ENCODE results near the gene STAU1. TPM values are rescaled to one million over a fixed set of nuclear protein-coding genes. Genes with fewer than 3 reads are reported as not detected.

Gene STAU1
- total and polyA plus RNA-seq, 10 of the 15 experiments (the other 5 are each of a cell fraction or from before 2014, with no cell fraction given) = 13.9 to 66.2 (median 45.6) TPM

- Histone ChIP-seq H3K79me2 (ENCODE audit: control insufficient read depth, insufficient read depth, low read length) (peaks cover 10% of the 10 kb centered on the region), H2AFZ (ENCODE audit: control insufficient read depth, low read depth, low read length) (no peak overlapping the region), H3K27me3 (replicated peaks in 1 of 2; ENCODE audit: control insufficient read depth in 2 of 2, insufficient read depth in 2 of 2, low read length in 1 of 2) (no peaks in the 10 kb centered on the region), H3K4me1 (ENCODE audit: control insufficient read depth, insufficient read depth, low read length) (no peaks in the 10 kb centered on the region), H3K9ac (ENCODE audit: control insufficient read depth, insufficient read depth, low read length) (no peak overlapping the region), H3K9me3 (replicated peaks; ENCODE audit: control insufficient read depth, insufficient read depth, low read length) (no peaks in the 10 kb centered on the region; the same call in none of the 3 replicates), H3K4me2 (ENCODE audit: control insufficient read depth, insufficient read depth) (no peak overlapping the region), H3K27ac (ENCODE audit: control insufficient read depth, insufficient read depth) (no peak overlapping the region), H4K20me1 (ENCODE audit: control insufficient read depth, insufficient read depth) (no peaks in the 10 kb centered on the region), H3K4me3 (no peak overlapping the region), H3K36me3 (ENCODE audit: control insufficient read depth in 2 of 2, insufficient read depth in 2 of 2, low read length in 1 of 2) (no peaks in the 10 kb centered on the region)
- no peak for FAIRE-seq
- 43% methylated on average over 3 of the region's 3 CpGs for WGBS (ENCODE audit: insufficient coverage, insufficient replicate concordance, low lambda C conversion rate, missing lambda C conversion rate)
- no TSS peak for BruUV-seq (replicated peaks)
- no peak for DNase-seq (ENCODE audit: low read depth, low spot score)
- POLR2A ChIA-PET = interaction anchor here (1.0 kb wide), 1 partner anchor 90 kb away, joined by 3 read pairs; no protein-coding TSS in a partner anchor
- SMC1A ChIA-PET (ENCODE audit: uncharacterized antibody, unreplicated experiment) = interaction anchor here (1.1 to 3.0 kb wide), 4 partner anchors 34 to 83 kb away, joined by 5 to 65 read pairs (median 16); no protein-coding TSS in a partner anchor
- in situ Hi-C loops (cut with MboI) (loop anchor here (5.0 kb wide), 1 partner anchor 83 kb away; no protein-coding TSS in a partner anchor), intact Hi-C loops (cut with micrococcal nuclease; ENCODE audit: unreplicated experiment) (no loop called here)
- RAD21 ChIA-PET (ENCODE audit: unreplicated experiment) = interaction anchor here (1.4 to 5.7 kb wide), 2 partner anchors 50 to 81 kb away, joined by 4 to 79 read pairs; no protein-coding TSS in a partner anchor
- ATAC-seq = no peak
- CTCF ChIA-PET = interaction anchor here (1.3 to 13.9 kb wide), 4 partner anchors 31 to 79 kb away, joined by 3 to 333 read pairs (median 72); no protein-coding TSS in a partner anchor
- TF ChIP-seq MAX (IDR thresholded peaks at IDR 0.05; ENCODE audit: low read depth, low read length) = no peak
- no peak for TF ChIP-seq WRNIP1 (IDR thresholded peaks at IDR 0.05; ENCODE audit: borderline replicate concordance, low read depth, low read length)
- no peak for TF ChIP-seq CEBPB (IDR thresholded peaks at IDR 0.05; ENCODE audit: borderline replicate concordance in 1 of 2, low read depth in 2 of 2, low read length in 2 of 2)
- TF ChIP-seq RBBP5 (conservative IDR thresholded peaks at IDR 0.05) = no peak
- no peak for TF ChIP-seq ATF3 (IDR thresholded peaks at IDR 0.05; ENCODE audit: borderline replicate concordance, extremely low read depth, low read depth, low read length)
- no peak for TF ChIP-seq ASH2L (IDR thresholded peaks at IDR 0.05; ENCODE audit: borderline replicate concordance, low read depth)
- no peak for TF ChIP-seq ZZZ3 (IDR thresholded peaks at IDR 0.05; ENCODE audit: control insufficient read depth, insufficient read length, low read depth)
- no peak for TF ChIP-seq POU2F2 (IDR thresholded peaks at IDR 0.05; ENCODE audit: borderline replicate concordance, low read depth, low read length)
- TF ChIP-seq POLR2A (IDR thresholded peaks at IDR 0.05; ENCODE audit: low read depth, low read length) = no peak
- TF ChIP-seq PRDM15 (CRISPR knock-in tag; IDR thresholded peaks at IDR 0.05) = no peak
- no peak for TF ChIP-seq POLR2AphosphoS5 (IDR thresholded peaks at IDR 0.05; ENCODE audit: low read length)
- TF ChIP-seq E2F8 (IDR thresholded peaks at IDR 0.05; ENCODE audit: low read depth, partially characterized antibody) = no peak
- TF ChIP-seq SRF (IDR thresholded peaks at IDR 0.05; ENCODE audit: low read depth in 2 of 2, low read length in 2 of 2) = no peak
- TF ChIP-seq RAD21 (IDR thresholded peaks at IDR 0.05; ENCODE audit: insufficient read depth, low read depth, low read length) = no peak
- TF ChIP-seq CBX5 (IDR thresholded peaks at IDR 0.05; ENCODE audit: low read depth) = no peak
- TF ChIP-seq ETV6 (conservative IDR thresholded peaks at IDR 0.05 in 1 of 2, IDR thresholded peaks at IDR 0.05 in 1 of 2; ENCODE audit: borderline replicate concordance in 1 of 2, low read depth in 1 of 2) = no peak
These were observed 27.1 kb upstream of the STAU1 start for GRCh38 chr20:49215232-49215631.
